Esophagus muscularis mucosa (tissue), 4 donors: ENCODE results near the gene LRRC7. TPM values are rescaled to one million over a fixed set of nuclear protein-coding genes. Genes with fewer than 3 reads are reported as not detected.

Experiments used
- DNase-seq: peaks from one replicate; pipeline ENCODE4 v3.0.0-alpha.2; 2017; ENCODE audit errors: extremely low spot score
- H3K27ac ChIP-seq, 4 donors: fragments of 200-600 bp; sonication (generic); replicated peaks in 1 of 4; 1 replicate in 3 of 4; 2 replicates in 1 of 4; pipeline ENCODE4 v1.5.1; 2016 to 2019; ENCODE audit warnings: mild to moderate bottlenecking in 1 of 4
- H3K27me3 ChIP-seq, 4 donors: fragments of 200-600 bp; sonication (generic); one replicate each; pipeline versions ENCODE4 v1.5.1 to v1.6.0; 2016 to 2019
- H3K36me3 ChIP-seq, 4 donors: fragments of 200-600 bp; sonication (generic); one replicate each; pipeline ENCODE4 v1.5.1; 2016 to 2019
- H3K4me1 ChIP-seq, 4 donors: fragments of 200-600 bp; sonication (generic); one replicate each; pipeline ENCODE4 v1.5.1; 2016 to 2019
- H3K4me3 ChIP-seq, 4 donors: fragments of 200-600 bp; sonication (generic); 1 replicate in 2 of 4; 2 replicates in 2 of 4; pipeline ENCODE4 v1.5.1; 2016 to 2019; ENCODE audit warnings: mild to moderate bottlenecking in 4 of 4, moderate library complexity in 1 of 4
- H3K9me3 ChIP-seq, 4 donors: fragments of 200-600 bp; sonication (generic); 1 replicate in 3 of 4; 2 replicates in 1 of 4; pipeline ENCODE4 v1.5.1; 2016 to 2019
- CTCF ChIP-seq, 3 experiments: fragments of 200-600 bp in 2 of 3; fragments of 450-650 bp in 1 of 3; sonication (generic) in 2 of 3; IDR thresholded peaks; one replicate each; pipeline ENCODE4 v1.5.1; 2017 to 2019; ENCODE audit warnings: antibody characterized with exemption in 3 of 3, mild to moderate bottlenecking in 2 of 3, moderate library complexity in 1 of 3
- EP300 ChIP-seq: sonication (generic); formaldehyde crosslinking; IDR thresholded peaks from one replicate; pipeline ENCODE4 v1.6.1; 2017; ENCODE audit warnings: antibody characterized with exemption
- POLR2A ChIP-seq: fragments of 450-650 bp; IDR thresholded peaks from one replicate; pipeline ENCODE4 v1.6.1; 2017; ENCODE audit warnings: antibody characterized with exemption, moderate library complexity, mild to moderate bottlenecking, low read depth
- POLR2AphosphoS5 ChIP-seq, 2 donors: sonication (generic); formaldehyde crosslinking; IDR thresholded peaks; one replicate each; pipeline ENCODE4 v1.6.1; 2017; ENCODE audit warnings: antibody characterized with exemption in 2 of 2
- WGBS: methylation state at CpG from one replicate; pipeline ENCODE4 v1.1.5; 2018; 5-methylcytosine and 5-hydroxymethylcytosine counted together
- intact Hi-C: fragments of 100-400 bp; cut with DNase I; formaldehyde crosslinking; loops from one replicate; pipeline ENCODE4 v1.15.1; 2023
- total RNA-seq, 4 donors: library from RNA; depleted of rRNA; stranded (reverse); fragments of >200 nt; gene quantifications; one replicate each; pipeline versions ENCODE4 v1.1.0 to v1.2.1, GENCODE V29; 2016

Gene LRRC7
- total RNA-seq, 4 donors from 2014 or later, result 0.26 to 2.5 (median 0.42) TPM

- intact Hi-C loops, result no loop called here
- TF ChIP-seq POLR2AphosphoS5 (IDR thresholded peaks at IDR 0.05) (no peak), POLR2A (no peak), CTCF (IDR thresholded peaks at IDR 0.05) (no peak), EP300 (no peak)
- H3K4me3 ChIP-seq, result no peak overlapping the region
- H3K9me3 ChIP-seq, result no peaks in the 10 kb centered on the region
- no peak for DNase-seq
- H3K27me3 ChIP-seq, result no peaks in the 10 kb centered on the region
- no peaks in the 10 kb centered on the region for H3K36me3 ChIP-seq
- no peaks in the 10 kb centered on the region for H3K4me1 ChIP-seq
- WGBS, result 98% methylated on average over 3 of the region's 3 CpGs
- H3K27ac ChIP-seq, result no peak overlapping the region
These were observed 522.4 kb downstream of the LRRC7 start for GRCh38 chr1:70090141-70090540.

GRCh38 chr1:70090875-70091274 lies 523.2 kb downstream of the LRRC7 start:
- Histone ChIP-seq H3K27me3 (no peaks in the 10 kb centered on the region), H3K9me3 (no peaks in the 10 kb centered on the region), H3K4me1 (no peaks in the 10 kb centered on the region), H3K27ac (no peak overlapping the region), H3K36me3 (no peaks in the 10 kb centered on the region), H3K4me3 (no peak overlapping the region)
- 89% methylated on average over 2 of the region's 2 CpGs for WGBS
- TF ChIP-seq POLR2AphosphoS5 (IDR thresholded peaks at IDR 0.05) (no peak), EP300 (no peak), POLR2A (no peak), CTCF (IDR thresholded peaks at IDR 0.05) (no peak)
- DNase-seq, result no peak
- intact Hi-C loops, result no loop called here

GRCh38 chr1:70091811-70092210 lies 524.1 kb downstream of the LRRC7 start:
- Histone ChIP-seq H3K36me3 (no peaks in the 10 kb centered on the region), H3K4me1 (no peaks in the 10 kb centered on the region), H3K4me3 (no peak overlapping the region), H3K9me3 (no peaks in the 10 kb centered on the region), H3K27ac (no peak overlapping the region), H3K27me3 (no peaks in the 10 kb centered on the region)
- DNase-seq, result no peak
- intact Hi-C loops, result no loop called here
- no peak for TF ChIP-seq POLR2A
- no peak for TF ChIP-seq CTCF (IDR thresholded peaks at IDR 0.05)
- no peak for TF ChIP-seq POLR2AphosphoS5 (IDR thresholded peaks at IDR 0.05)
- TF ChIP-seq EP300, result no peak

- TF ChIP-seq POLR2AphosphoS5 (IDR thresholded peaks at IDR 0.05), result no peak
- TF ChIP-seq POLR2A, result no peak
- no peak for TF ChIP-seq CTCF (IDR thresholded peaks at IDR 0.05)
- 67% methylated on average over 3 of the region's 3 CpGs for WGBS
- Histone ChIP-seq H3K4me3 (no peak overlapping the region), H3K27me3 (no peaks in the 10 kb centered on the region), H3K36me3 (no peaks in the 10 kb centered on the region), H3K9me3 (no peaks in the 10 kb centered on the region), H3K27ac (no peak overlapping the region), H3K4me1 (no peaks in the 10 kb centered on the region)
- DNase-seq, result no peak
- intact Hi-C loops, result no loop called here
These were observed 524.8 kb downstream of the LRRC7 start for GRCh38 chr1:70092526-70092925.

GRCh38 chr1:70093250-70093975 lies 525.7 kb downstream of the LRRC7 start:
- Histone ChIP-seq H3K9me3 (no peaks in the 10 kb centered on the region), H3K27me3 (no peaks in the 10 kb centered on the region), H3K4me1 (no peaks in the 10 kb centered on the region), H3K4me3 (no peak overlapping the region), H3K36me3 (no peaks in the 10 kb centered on the region), H3K27ac (no peak overlapping the region)
- intact Hi-C loops, result no loop called here
- DNase-seq, result no peak
- no peak for TF ChIP-seq EP300
- TF ChIP-seq POLR2AphosphoS5 (IDR thresholded peaks at IDR 0.05), result no peak
- TF ChIP-seq POLR2A, result no peak
- TF ChIP-seq CTCF (IDR thresholded peaks at IDR 0.05), result no peak
